Peyer's patch (tissue), 4 donors: ENCODE measurements around the gene HOXC11. TPM values are rescaled to one million over a fixed set of nuclear protein-coding genes. Genes with fewer than 3 reads are reported as not detected.

ENCODE experiments used
- DNase-seq, 3 donors: peaks; one replicate each; pipeline ENCODE4 v3.0.0-alpha.2; 2017 to 2019
- H3K27ac ChIP-seq, 4 donors: fragments of 200-600 bp; sonication (generic); one replicate each; pipeline ENCODE4 v1.5.1; 2016 to 2019
- H3K27me3 ChIP-seq, 2 donors: fragments of 200-600 bp; sonication (generic); one replicate each; pipeline ENCODE4 v1.5.1; 2019
- H3K36me3 ChIP-seq, 3 donors: fragments of 200-600 bp; sonication (generic); one replicate each; pipeline ENCODE4 v1.5.1; 2016 to 2019
- H3K4me1 ChIP-seq, 4 donors: fragments of 200-600 bp; sonication (generic); one replicate each; pipeline ENCODE4 v1.5.1; 2016 to 2019
- H3K4me3 ChIP-seq, 4 donors: fragments of 200-600 bp; sonication (generic); 1 replicate in 3 of 4; 2 replicates in 1 of 4; pipeline ENCODE4 v1.5.1; 2016 to 2019; ENCODE audit warnings: mild to moderate bottlenecking in 1 of 4
- H3K9me3 ChIP-seq, 4 donors: fragments of 200-600 bp; sonication (generic); one replicate each; pipeline ENCODE4 v1.5.1; 2016 to 2019; ENCODE audit warnings: mild to moderate bottlenecking in 1 of 4
- POLR2A ChIP-seq, 2 donors: fragments of 450-650 bp; IDR thresholded peaks; one replicate each; pipeline ENCODE4 v1.5.1; 2017; ENCODE audit warnings: antibody characterized with exemption in 2 of 2, mild to moderate bottlenecking in 2 of 2, moderate library complexity in 2 of 2
- small RNA-seq, 2 donors: library from RNA; depleted of rRNA; stranded (forward); fragments of <200 nt; gene quantifications; one replicate each; pipeline ENCODE3, GENCODE V24; 2016
- total RNA-seq, 4 donors: library from RNA; depleted of rRNA; stranded (reverse); fragments of >200 nt; gene quantifications; one replicate each; pipeline ENCODE4 v1.1.0, GENCODE V29; 2016
- TF ChIP-seq, protein P1 (sequence below), 6 experiments: fragments of 450-650 bp in 4 of 6; fragments of 200-600 bp in 2 of 6; sonication (generic) in 1 of 6; IDR thresholded peaks; one replicate each; pipeline ENCODE4 v1.5.1; 2017 to 2019; ENCODE audit warnings: antibody characterized with exemption in 6 of 6, mild to moderate bottlenecking in 3 of 6, moderate library complexity in 1 of 6

HOXC11 gene
- total RNA-seq, 4 donors from 2014 or later = 0.40 to 0.76 (median 0.70) TPM; not detected in 1

DNA sequence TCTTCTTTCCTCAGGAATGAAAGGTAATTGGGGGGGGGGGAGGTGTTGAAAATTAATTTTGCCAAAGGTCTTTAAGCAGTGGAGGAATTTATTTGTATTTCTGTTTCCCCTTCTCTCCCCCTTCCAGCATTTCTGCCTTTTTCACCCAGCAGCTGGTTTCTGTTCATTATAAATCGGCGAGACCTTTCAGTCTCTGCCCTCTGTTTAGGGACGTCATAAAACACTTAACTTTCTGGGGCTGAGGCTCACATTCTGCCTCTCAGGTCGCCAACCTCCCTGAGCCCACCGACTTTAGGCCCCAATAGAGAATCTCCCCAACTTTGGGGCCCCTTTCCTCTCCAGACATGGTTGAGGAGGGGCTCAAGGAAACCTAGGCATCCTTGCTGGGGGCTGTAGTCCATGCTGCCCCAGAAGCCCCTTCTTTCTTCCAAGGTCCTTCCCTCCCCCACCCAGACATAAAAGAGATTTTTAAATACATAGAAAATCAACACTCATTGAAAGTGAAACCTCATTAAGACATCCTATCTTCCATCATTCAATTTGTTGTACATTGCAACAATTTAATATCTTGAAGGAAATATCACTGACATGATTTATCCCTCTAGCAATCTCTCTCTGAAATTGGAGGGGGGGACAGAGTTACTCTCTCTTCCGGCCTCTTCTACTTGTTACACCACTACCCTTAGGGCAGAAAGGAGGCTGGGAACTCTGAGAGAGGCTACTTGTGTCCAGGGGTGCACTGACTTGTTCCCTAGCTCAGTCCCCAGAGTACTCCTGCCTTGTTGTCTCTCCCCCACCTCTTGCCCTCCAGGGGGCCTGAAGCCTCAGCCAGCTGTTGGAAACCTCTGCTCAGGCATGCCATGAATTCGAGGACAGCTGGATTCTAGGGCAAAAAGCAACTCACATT is 52.8 kb downstream of the HOXC11 start:
- Histone ChIP-seq H3K4me3 (peak overlapping the region in 1 of 4 donors; percentile 22), H3K27me3 (peaks cover 0 to 3% of the 10 kb centered on the region in 2 donors), H3K36me3 (no peaks in the 10 kb centered on the region), H3K9me3 (no peaks in the 10 kb centered on the region), H3K4me1 (peaks cover 0 to 30% (median 0%) of the 10 kb centered on the region in 4 donors), H3K27ac (peak overlapping the region in 3 of 4 donors; percentile 43 to 94 (median 47))
- DNase-seq = no peak
- TF ChIP-seq POLR2A (IDR thresholded peaks at IDR 0.05) = no peak
- TF ChIP-seq, protein P1, sequence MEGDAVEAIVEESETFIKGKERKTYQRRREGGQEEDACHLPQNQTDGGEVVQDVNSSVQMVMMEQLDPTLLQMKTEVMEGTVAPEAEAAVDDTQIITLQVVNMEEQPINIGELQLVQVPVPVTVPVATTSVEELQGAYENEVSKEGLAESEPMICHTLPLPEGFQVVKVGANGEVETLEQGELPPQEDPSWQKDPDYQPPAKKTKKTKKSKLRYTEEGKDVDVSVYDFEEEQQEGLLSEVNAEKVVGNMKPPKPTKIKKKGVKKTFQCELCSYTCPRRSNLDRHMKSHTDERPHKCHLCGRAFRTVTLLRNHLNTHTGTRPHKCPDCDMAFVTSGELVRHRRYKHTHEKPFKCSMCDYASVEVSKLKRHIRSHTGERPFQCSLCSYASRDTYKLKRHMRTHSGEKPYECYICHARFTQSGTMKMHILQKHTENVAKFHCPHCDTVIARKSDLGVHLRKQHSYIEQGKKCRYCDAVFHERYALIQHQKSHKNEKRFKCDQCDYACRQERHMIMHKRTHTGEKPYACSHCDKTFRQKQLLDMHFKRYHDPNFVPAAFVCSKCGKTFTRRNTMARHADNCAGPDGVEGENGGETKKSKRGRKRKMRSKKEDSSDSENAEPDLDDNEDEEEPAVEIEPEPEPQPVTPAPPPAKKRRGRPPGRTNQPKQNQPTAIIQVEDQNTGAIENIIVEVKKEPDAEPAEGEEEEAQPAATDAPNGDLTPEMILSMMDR (IDR thresholded peaks at IDR 0.05) = no peak

DNA sequence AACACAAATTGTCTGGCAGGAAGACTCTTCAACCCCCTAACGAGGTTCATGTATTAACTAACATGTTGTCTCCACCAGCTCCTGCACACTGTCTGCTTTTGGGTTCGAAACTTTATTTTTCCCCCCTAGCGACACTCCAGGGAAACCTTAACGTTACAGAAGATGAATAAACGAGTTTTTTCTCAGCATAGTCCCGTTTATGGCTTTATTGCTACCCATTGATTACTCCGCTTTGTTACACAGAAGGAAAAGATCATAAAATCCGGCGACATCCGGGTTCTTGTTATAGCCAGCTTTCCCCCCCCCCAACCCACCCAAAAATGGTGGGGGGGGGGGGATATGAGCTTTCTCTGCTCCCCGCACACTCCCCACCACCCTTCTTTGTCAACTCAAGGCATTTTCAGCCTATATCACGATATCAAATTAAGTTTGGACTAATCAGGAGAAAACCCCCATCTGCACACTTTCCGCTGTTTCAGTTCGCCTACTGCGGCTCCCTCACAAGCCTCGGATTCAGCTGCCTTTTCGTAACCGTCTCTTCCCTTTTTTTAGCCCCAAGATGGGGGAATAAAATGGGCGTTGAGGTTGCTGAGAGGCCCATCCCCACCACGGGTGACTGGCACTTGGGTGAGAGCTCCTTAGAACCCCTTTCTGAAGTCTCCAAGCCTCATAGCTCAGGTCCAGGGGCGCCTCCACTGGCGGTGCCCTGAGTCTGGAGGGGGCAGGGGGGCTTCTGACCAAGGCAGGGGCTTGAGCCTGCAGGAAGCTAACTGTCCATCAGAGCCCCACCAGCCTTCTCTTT is 53.9 kb downstream of the HOXC11 start:
- TF ChIP-seq, protein P1 (IDR thresholded peaks at IDR 0.05) = no peak
- TF ChIP-seq POLR2A (IDR thresholded peaks at IDR 0.05) = no peak
- Histone ChIP-seq H3K4me3 (peak overlapping the region in 1 of 4 donors; percentile 18), H3K9me3 (no peaks in the 10 kb centered on the region), H3K27me3 (peaks cover 0 to 8% of the 10 kb centered on the region in 2 donors), H3K4me1 (peaks cover 0 to 33% (median 0%) of the 10 kb centered on the region in 4 donors), H3K36me3 (no peaks in the 10 kb centered on the region), H3K27ac (peak overlapping the region; percentile 40 to 94 (median 43))
- DNase-seq = no peak

Small RNA genes lying within 50 kb of the gene (small RNA-seq; reads per million reads assigned to genes)
- 0 reads per million in 2 donors for gene AC012531.3
- 0 reads per million in 2 donors for gene AC012531.4
- gene MIR196A2 = 33.5 to 127 reads per million in 2 donors
- 0 reads per million in 2 donors for gene RF01905
- 0 reads per million in 2 donors for gene RF01906

Other genes with a start within 250 kb of the HOXC11 start
- 100 to 1,000 TPM in 3 of 4 donors, 10 to 100 TPM in 1; 79.7 to 342 (median 175) TPM for gene CALCOCO1, start 245.7 kb upstream of the HOXC11 start, total RNA-seq
- gene CISTR, start 221.1 kb upstream of the HOXC11 start, total RNA-seq = not detected
- not detected for gene HOXC13, start 34.3 kb upstream of the HOXC11 start, total RNA-seq
- not detected for gene HOXC12, start 18.2 kb upstream of the HOXC11 start, total RNA-seq
- gene HOTAIR, start 1.8 kb downstream of the HOXC11 start, total RNA-seq = 1 to 10 TPM in 1 of 4 donors, not detected in 3; 1.4 TPM
- gene HOXC10, start 12.0 kb downstream of the HOXC11 start, total RNA-seq = 1 to 10 TPM in 1 of 4 donors, not detected in 3; 1.0 TPM
- gene HOXC9, start 27.0 kb downstream of the HOXC11 start, total RNA-seq = 10 to 100 TPM in 1 of 4 donors, 1 to 10 TPM in 2, not detected in 1; 1.7 to 13.2 (median 1.9) TPM
- 1 to 10 TPM in 3 of 4 donors, under 1 TPM in 1; 0.35 to 1.7 (median 1.1) TPM for gene HOXC8, start 35.9 kb downstream of the HOXC11 start, total RNA-seq
- gene HOXC6, start 55.3 kb downstream of the HOXC11 start, total RNA-seq = 1 to 10 TPM in 2 of 4 donors, under 1 TPM in 2; 0.70 to 1.7 (median 1.3) TPM
- not detected for gene HOXC5, start 59.9 kb downstream of the HOXC11 start, total RNA-seq
- 1 to 10 TPM; 1.1 to 8.3 (median 1.8) TPM for gene HOXC4, start 80.7 kb downstream of the HOXC11 start, total RNA-seq
- gene SMUG1, start 215.9 kb downstream of the HOXC11 start, total RNA-seq = 10 to 100 TPM; 37.7 to 86.6 (median 54.2) TPM